GM12878 (cell line): ENCODE data around the gene PDIA4. TPM values are rescaled to one million over a fixed set of nuclear protein-coding genes. Genes with fewer than 3 reads are reported as not detected.
A peak's percentile ranks its signal among the peaks of the same experiment; 100 is the strongest.

Experiments
- CEBPB ChIP-seq, 2 experiments: fragments of 150-350 bp in 1 of 2; IDR thresholded peaks; 2 replicates each; pipeline ENCODE4 v1.6.1; 2012 to 2014; ENCODE audit warnings: low read depth in 2 of 2, low read length in 2 of 2, borderline replicate concordance in 1 of 2, inconsistent platforms in 1 of 2
- EED ChIP-seq: sonication (generic); IDR thresholded peaks from 2 replicates; pipeline ENCODE4 v1.6.1; 2016; ENCODE audit warnings: antibody characterized with exemption, low read depth
- MEF2A ChIP-seq: IDR thresholded peaks from 2 replicates; pipeline ENCODE4 v1.6.1; 2011; ENCODE audit warnings: low read depth, mild to moderate bottlenecking, low read length, moderate library complexity; ENCODE audit not compliant: insufficient read depth
- MEF2B ChIP-seq: fragments of 450-650 bp; IDR thresholded peaks from 2 replicates; pipeline ENCODE4 v1.6.1; 2018; ENCODE audit warnings: mild to moderate bottlenecking, moderate library complexity; ENCODE audit not compliant: partially characterized antibody, poor library complexity, severe bottlenecking
- NR2C2 ChIP-seq: IDR thresholded peaks from 2 replicates; pipeline ENCODE4 v1.6.1; 2011; ENCODE audit warnings: borderline replicate concordance, low read depth; ENCODE audit not compliant: control insufficient read depth, insufficient read length
- NR2F1 ChIP-seq: fragments of 450-650 bp; conservative IDR thresholded peaks from 2 replicates; pipeline ENCODE4 v1.6.1; 2017; ENCODE audit warnings: mild to moderate bottlenecking
- POLR2AphosphoS2 ChIP-seq: IDR thresholded peaks from 2 replicates; pipeline ENCODE4 v1.6.1; 2011; ENCODE audit warnings: low read depth, mild to moderate bottlenecking, low read length, improper control_type of control experiment, moderate library complexity
- POLR2AphosphoS5 ChIP-seq: IDR thresholded peaks from 2 replicates; pipeline ENCODE4 v1.6.1; 2011; ENCODE audit warnings: mild to moderate bottlenecking, low read length, inconsistent platforms
- RFX5 ChIP-seq: IDR thresholded peaks from 2 replicates; pipeline ENCODE4 v1.6.1; 2011; ENCODE audit warnings: low read depth, low read length, improper control_type of control experiment
- SMC3 ChIP-seq: IDR thresholded peaks from 2 replicates; pipeline ENCODE4 v1.6.1; 2011; ENCODE audit warnings: low read length, improper control_type of control experiment, borderline replicate concordance
- SUZ12 ChIP-seq: fragments of 200-600 bp; sonication (generic); IDR thresholded peaks from one replicate; pipeline ENCODE4 v1.6.1; 2018; ENCODE audit warnings: antibody characterized with exemption, mild to moderate bottlenecking; ENCODE audit not compliant: unreplicated experiment
- TARDBP ChIP-seq: IDR thresholded peaks from 2 replicates; pipeline ENCODE4 v1.6.1; 2016; ENCODE audit warnings: borderline replicate concordance
- ZNF24 ChIP-seq: fragments of 450-650 bp; IDR thresholded peaks from 2 replicates; pipeline ENCODE4 v1.6.1; 2017; ENCODE audit warnings: antibody characterized with exemption, mild to moderate bottlenecking
- ZNF622 ChIP-seq: fragments of 450-650 bp; IDR thresholded peaks from 2 replicates; pipeline ENCODE4 v1.6.1; 2017; ENCODE audit warnings: mild to moderate bottlenecking, inconsistent platforms
- polyA plus RNA-seq, 11 experiments: library from polyadenylated mRNA; depleted of rRNA in 4 of 11; unstranded in 6 of 11; stranded (reverse) in 5 of 11; fragments of >200 nt; fragmentation: Nextera tagmentation in 4 of 11; fragmentation: Illumina TruSeq in 1 of 11; extraction: Ambion mirVana in 4 of 11; extraction: Trizol in 1 of 11; gene quantifications; 1 replicate in 1 of 11; 2 replicates in 10 of 11; pipeline versions ENCODE4 v1.2.1 to v1.2.3, GENCODE V29; 2011 to 2016; ENCODE audit warnings: inconsistent platforms in 2 of 11, missing spikeins in 2 of 11, low read depth in 1 of 11
- total RNA-seq, 4 experiments: library from RNA; depleted of rRNA in 3 of 4; stranded (reverse); fragments of >200 nt in 3 of 4; fragmentation: Illumina TruSeq in 1 of 4; extraction: Trizol in 1 of 4; gene quantifications; 2 replicates each; pipeline versions ENCODE4 v1.2.1 to v1.2.3, GENCODE V29; 2013 to 2021
- TF ChIP-seq, protein P1 (sequence below): fragments of 450-650 bp; IDR thresholded peaks from 2 replicates; pipeline ENCODE4 v1.6.1; 2017; ENCODE audit warnings: antibody characterized with exemption, mild to moderate bottlenecking, moderate library complexity
- TF ChIP-seq, protein P2 (sequence below): fragments of 450-650 bp; IDR thresholded peaks from 2 replicates; pipeline ENCODE4 v1.6.1; 2017; ENCODE audit warnings: low read depth, mild to moderate bottlenecking, moderate library complexity
- TF ChIP-seq, protein P3 (sequence below): fragments of 450-650 bp; IDR thresholded peaks from 2 replicates; pipeline ENCODE4 v1.6.1; 2017; ENCODE audit warnings: mild to moderate bottlenecking, low read depth, inconsistent platforms; ENCODE audit not compliant: poor library complexity, severe bottlenecking
- TF ChIP-seq, protein P4 (sequence below): IDR thresholded peaks from 2 replicates; pipeline ENCODE4 v1.6.1; 2012; ENCODE audit warnings: mild to moderate bottlenecking, low read depth, low read length

Gene PDIA4
- total and polyA plus RNA-seq, 10 of the 15 experiments (the other 5 are each of a cell fraction or from before 2014, with no cell fraction given): 7.1 to 306 (median 106) TPM

DNA sequence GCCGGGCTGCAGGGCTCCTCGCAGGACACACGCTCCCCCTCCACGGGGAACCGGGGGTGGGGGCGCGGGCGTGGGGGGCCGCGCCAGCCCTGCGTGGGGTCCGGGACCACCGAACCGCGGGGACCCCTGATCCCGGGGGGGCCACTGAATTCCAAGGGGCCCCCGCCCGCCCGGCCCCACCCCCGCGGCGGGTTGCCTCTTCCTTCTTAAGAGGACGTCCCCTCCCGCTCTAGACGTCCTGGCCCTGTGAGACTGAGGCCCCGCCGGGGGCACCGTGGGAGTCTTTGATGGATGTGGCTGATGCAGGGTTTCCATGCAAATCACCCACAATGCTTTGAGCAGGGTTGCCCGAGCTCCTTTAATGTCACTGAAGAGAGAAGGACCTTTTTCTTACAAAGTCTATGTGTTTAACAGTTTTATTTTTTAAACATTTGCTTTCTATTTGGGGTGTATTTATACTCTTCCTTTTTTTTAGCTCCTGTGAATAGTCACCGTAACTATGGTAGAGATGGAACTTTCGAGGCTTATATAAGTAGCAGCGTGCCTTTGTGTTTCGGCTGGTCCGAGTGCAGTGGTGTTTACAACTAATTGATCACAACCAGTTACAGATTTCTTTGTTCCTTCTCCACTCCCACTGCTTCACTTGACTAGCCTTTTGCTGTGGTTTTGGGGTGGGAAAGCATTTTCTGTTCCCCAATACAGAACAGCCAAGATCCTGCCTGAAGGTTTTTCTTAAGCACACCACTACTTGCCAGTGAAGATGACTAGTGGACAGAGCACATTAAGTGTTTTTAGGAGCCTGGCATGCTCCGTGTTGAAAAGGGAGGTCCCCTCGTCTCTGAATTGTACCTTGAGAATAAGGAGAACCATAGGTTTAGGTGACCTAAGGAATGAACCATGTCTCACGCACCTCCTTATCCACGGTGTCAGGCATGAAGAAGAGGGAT lies 44.8 kb downstream of the PDIA4 start (continued):
- TF ChIP-seq, protein P1, sequence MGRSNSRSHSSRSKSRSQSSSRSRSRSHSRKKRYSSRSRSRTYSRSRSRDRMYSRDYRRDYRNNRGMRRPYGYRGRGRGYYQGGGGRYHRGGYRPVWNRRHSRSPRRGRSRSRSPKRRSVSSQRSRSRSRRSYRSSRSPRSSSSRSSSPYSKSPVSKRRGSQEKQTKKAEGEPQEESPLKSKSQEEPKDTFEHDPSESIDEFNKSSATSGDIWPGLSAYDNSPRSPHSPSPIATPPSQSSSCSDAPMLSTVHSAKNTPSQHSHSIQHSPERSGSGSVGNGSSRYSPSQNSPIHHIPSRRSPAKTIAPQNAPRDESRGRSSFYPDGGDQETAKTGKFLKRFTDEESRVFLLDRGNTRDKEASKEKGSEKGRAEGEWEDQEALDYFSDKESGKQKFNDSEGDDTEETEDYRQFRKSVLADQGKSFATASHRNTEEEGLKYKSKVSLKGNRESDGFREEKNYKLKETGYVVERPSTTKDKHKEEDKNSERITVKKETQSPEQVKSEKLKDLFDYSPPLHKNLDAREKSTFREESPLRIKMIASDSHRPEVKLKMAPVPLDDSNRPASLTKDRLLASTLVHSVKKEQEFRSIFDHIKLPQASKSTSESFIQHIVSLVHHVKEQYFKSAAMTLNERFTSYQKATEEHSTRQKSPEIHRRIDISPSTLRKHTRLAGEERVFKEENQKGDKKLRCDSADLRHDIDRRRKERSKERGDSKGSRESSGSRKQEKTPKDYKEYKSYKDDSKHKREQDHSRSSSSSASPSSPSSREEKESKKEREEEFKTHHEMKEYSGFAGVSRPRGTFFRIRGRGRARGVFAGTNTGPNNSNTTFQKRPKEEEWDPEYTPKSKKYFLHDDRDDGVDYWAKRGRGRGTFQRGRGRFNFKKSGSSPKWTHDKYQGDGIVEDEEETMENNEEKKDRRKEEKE: 0 out of 2 replicates have a peak, but pooled peaks have one; percentile 4
- no peak for TF ChIP-seq SMC3
- TF ChIP-seq MEF2A: no peak
- TF ChIP-seq, protein P2, sequence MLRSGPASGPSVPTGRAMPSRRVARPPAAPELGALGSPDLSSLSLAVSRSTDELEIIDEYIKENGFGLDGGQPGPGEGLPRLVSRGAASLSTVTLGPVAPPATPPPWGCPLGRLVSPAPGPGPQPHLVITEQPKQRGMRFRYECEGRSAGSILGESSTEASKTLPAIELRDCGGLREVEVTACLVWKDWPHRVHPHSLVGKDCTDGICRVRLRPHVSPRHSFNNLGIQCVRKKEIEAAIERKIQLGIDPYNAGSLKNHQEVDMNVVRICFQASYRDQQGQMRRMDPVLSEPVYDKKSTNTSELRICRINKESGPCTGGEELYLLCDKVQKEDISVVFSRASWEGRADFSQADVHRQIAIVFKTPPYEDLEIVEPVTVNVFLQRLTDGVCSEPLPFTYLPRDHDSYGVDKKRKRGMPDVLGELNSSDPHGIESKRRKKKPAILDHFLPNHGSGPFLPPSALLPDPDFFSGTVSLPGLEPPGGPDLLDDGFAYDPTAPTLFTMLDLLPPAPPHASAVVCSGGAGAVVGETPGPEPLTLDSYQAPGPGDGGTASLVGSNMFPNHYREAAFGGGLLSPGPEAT: no peak
- TF ChIP-seq NR2C2: no peak
- TF ChIP-seq POLR2AphosphoS2: no peak
- TF ChIP-seq TARDBP: peak; percentile 88
- no peak for TF ChIP-seq CEBPB (IDR thresholded peaks at IDR 0.05; ENCODE audit: borderline replicate concordance in 1 of 2, low read depth in 2 of 2, low read length in 2 of 2)
- TF ChIP-seq NR2F1: no peak
- TF ChIP-seq POLR2AphosphoS5: no peak
- no peak for TF ChIP-seq EED
- no peak for TF ChIP-seq RFX5
- TF ChIP-seq ZNF24: peak; percentile 98
- TF ChIP-seq, protein P3, sequence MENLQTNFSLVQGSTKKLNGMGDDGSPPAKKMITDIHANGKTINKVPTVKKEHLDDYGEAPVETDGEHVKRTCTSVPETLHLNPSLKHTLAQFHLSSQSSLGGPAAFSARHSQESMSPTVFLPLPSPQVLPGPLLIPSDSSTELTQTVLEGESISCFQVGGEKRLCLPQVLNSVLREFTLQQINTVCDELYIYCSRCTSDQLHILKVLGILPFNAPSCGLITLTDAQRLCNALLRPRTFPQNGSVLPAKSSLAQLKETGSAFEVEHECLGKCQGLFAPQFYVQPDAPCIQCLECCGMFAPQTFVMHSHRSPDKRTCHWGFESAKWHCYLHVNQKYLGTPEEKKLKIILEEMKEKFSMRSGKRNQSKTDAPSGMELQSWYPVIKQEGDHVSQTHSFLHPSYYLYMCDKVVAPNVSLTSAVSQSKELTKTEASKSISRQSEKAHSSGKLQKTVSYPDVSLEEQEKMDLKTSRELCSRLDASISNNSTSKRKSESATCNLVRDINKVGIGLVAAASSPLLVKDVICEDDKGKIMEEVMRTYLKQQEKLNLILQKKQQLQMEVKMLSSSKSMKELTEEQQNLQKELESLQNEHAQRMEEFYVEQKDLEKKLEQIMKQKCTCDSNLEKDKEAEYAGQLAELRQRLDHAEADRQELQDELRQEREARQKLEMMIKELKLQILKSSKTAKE: peak; percentile 70
- TF ChIP-seq, protein P4, sequence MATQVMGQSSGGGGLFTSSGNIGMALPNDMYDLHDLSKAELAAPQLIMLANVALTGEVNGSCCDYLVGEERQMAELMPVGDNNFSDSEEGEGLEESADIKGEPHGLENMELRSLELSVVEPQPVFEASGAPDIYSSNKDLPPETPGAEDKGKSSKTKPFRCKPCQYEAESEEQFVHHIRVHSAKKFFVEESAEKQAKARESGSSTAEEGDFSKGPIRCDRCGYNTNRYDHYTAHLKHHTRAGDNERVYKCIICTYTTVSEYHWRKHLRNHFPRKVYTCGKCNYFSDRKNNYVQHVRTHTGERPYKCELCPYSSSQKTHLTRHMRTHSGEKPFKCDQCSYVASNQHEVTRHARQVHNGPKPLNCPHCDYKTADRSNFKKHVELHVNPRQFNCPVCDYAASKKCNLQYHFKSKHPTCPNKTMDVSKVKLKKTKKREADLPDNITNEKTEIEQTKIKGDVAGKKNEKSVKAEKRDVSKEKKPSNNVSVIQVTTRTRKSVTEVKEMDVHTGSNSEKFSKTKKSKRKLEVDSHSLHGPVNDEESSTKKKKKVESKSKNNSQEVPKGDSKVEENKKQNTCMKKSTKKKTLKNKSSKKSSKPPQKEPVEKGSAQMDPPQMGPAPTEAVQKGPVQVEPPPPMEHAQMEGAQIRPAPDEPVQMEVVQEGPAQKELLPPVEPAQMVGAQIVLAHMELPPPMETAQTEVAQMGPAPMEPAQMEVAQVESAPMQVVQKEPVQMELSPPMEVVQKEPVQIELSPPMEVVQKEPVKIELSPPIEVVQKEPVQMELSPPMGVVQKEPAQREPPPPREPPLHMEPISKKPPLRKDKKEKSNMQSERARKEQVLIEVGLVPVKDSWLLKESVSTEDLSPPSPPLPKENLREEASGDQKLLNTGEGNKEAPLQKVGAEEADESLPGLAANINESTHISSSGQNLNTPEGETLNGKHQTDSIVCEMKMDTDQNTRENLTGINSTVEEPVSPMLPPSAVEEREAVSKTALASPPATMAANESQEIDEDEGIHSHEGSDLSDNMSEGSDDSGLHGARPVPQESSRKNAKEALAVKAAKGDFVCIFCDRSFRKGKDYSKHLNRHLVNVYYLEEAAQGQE: no peak
- TF ChIP-seq MEF2B: peak; percentile 14
- no peak for TF ChIP-seq ZNF622
- TF ChIP-seq SUZ12: no peak
